ENCODE data around the gene CCDC116.

Gene CCDC116

DNA sequence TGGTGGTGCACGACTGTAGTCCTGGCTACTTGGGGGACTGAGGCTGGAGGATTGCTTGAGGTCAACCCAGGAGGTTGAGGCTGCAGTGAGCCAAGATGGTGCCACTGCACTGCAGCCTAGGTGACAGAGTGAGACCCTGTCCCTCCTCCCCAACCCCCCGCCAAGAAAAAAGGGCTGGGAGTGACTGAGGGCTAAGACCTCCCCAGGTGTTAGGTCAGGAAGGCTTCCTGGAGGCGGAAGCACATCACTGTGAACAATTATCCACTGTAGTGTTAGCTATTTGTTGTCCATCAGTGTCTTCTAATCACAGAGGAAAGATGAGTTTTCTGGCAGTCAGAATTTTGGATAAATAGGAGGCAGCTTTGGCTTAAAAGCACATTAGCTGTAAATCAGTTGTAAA, 11.5 kb upstream of the CCDC116 start:
- no peak overlapping the region for H2BK12ac ChIP-seq (ENCODE audit: low read length)
- no peak overlapping the region for H2AK5ac ChIP-seq (ENCODE audit: low read depth, low read length)
- WGBS, 2 donors (ENCODE audit: extremely low coverage in 2 of 2, insufficient read length in 2 of 2, insufficient replicate concordance in 1 of 2): no CpG with 5 or more reads among the region's 3 CpGs
- no peak overlapping the region for H3K4me2 ChIP-seq (ENCODE audit: insufficient read depth, low read length, poor library complexity, severe bottlenecking)
- H3K36me3 ChIP-seq (replicated peaks in 1 of 2; ENCODE audit: control insufficient read depth in 2 of 2, insufficient read depth in 2 of 2, low read length in 2 of 2): peaks cover 16 to 69% of the 10 kb centered on the region in 2 donors
- H3K23ac ChIP-seq (ENCODE audit: low read depth, low read length, poor library complexity): no peak overlapping the region
- H2BK15ac ChIP-seq (ENCODE audit: low read length): no peak overlapping the region
- H3K4me1 ChIP-seq (ENCODE audit: control insufficient read depth in 2 of 2, insufficient read depth in 1 of 2, low read depth in 1 of 2, low read length in 2 of 2): peaks cover 2 to 5% of the 10 kb centered on the region in 2 donors
- no peak for DNase-seq (ENCODE audit: low spot score)
- H3K79me1 ChIP-seq (ENCODE audit: low read depth, low read length): peaks cover 6% of the 10 kb centered on the region
- no peak overlapping the region for H3K14ac ChIP-seq (ENCODE audit: low read length)
- H3K4me3 ChIP-seq (ENCODE audit: low read length in 2 of 2): no peak overlapping the region
- no peak overlapping the region for H2AFZ ChIP-seq (ENCODE audit: low read length)
- H2BK5ac ChIP-seq (ENCODE audit: low read length): no peak overlapping the region
- H2BK120ac ChIP-seq (ENCODE audit: low read depth, low read length): no peak overlapping the region
- no peak overlapping the region for H3K18ac ChIP-seq (ENCODE audit: low read length)
- H3K9me3 ChIP-seq (replicated peaks in 1 of 2; ENCODE audit: control insufficient read depth in 2 of 2, insufficient read depth in 1 of 2, low read depth in 1 of 2, low read length in 2 of 2): no peaks in the 10 kb centered on the region
- no peaks in the 10 kb centered on the region for H3K27me3 ChIP-seq (ENCODE audit: control insufficient read depth in 3 of 3, insufficient read depth in 3 of 3, low read depth in 1 of 3, low read length in 3 of 3)
- H3K4ac ChIP-seq (ENCODE audit: low read length): no peak overlapping the region
- H3K9ac ChIP-seq (ENCODE audit: low read depth, low read length, poor library complexity): peak overlapping the region; percentile 61
- H4K91ac ChIP-seq (ENCODE audit: low read depth, low read length, poor library complexity): no peak overlapping the region
- H3K27ac ChIP-seq (replicated peaks; ENCODE audit: low read length): no peak overlapping the region
- no peak overlapping the region for H4K8ac ChIP-seq (ENCODE audit: low read depth, low read length)

DNA sequence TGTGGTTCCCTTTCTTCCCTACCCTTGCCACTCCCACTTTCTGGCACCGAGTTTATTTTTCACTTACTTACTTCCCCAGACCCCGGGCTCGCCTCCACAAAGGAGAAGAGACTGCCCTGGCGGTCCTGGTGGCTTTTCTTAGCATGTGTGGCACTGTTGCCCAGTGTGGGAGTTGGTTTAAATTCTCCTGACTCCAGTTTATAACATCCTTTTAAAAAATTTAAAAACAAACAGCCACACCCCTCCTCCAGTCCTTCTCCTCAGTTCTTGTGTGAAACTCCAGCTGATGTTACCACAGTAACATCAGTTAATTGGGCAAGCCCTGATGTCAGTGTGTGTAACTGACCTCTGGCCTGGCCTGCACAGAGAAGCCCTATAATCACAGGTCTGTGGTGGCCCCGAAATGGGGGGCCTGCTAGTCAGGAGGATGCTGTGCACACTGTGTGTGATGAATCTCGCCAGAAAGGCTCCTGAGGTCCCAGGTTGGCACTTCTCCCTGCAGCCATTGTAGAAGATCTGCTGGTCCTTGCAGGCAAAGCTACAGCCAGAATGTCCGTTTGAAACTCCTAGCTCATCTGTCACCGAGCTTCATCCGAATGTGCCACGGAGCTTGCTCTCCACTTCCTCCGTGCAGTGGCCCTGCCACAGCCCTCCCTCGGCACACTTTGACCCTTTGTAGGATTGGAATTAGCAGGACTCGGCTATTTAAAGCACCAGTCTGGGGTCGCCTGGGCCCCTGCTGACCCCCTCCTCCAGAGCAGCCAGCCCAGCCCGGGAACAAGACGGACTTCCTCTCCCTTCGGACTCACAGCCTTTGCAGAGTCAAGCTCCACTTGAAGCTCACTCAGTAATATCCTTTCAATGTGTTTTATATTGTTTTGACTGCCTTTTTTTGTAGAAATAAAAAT, 10.3 kb upstream of the CCDC116 start:
- peaks cover 2 to 5% of the 10 kb centered on the region in 2 donors for H3K4me1 ChIP-seq (ENCODE audit: control insufficient read depth in 2 of 2, insufficient read depth in 1 of 2, low read depth in 1 of 2, low read length in 2 of 2)
- H2BK120ac ChIP-seq (ENCODE audit: low read depth, low read length): no peak overlapping the region
- H3K4ac ChIP-seq (ENCODE audit: low read length): no peak overlapping the region
- H3K9ac ChIP-seq (ENCODE audit: low read depth, low read length, poor library complexity): no peak overlapping the region
- H3K79me1 ChIP-seq (ENCODE audit: low read depth, low read length): peaks cover 6% of the 10 kb centered on the region
- no peak for DNase-seq (ENCODE audit: low spot score)
- H2AFZ ChIP-seq (ENCODE audit: low read length): no peak overlapping the region
- H2BK15ac ChIP-seq (ENCODE audit: low read length): no peak overlapping the region
- H3K9me3 ChIP-seq (replicated peaks in 1 of 2; ENCODE audit: control insufficient read depth in 2 of 2, insufficient read depth in 1 of 2, low read depth in 1 of 2, low read length in 2 of 2): no peaks in the 10 kb centered on the region
- H3K27me3 ChIP-seq (ENCODE audit: control insufficient read depth in 3 of 3, insufficient read depth in 3 of 3, low read depth in 1 of 3, low read length in 3 of 3): no peaks in the 10 kb centered on the region
- peak overlapping the region; percentile 49 for H3K23ac ChIP-seq (ENCODE audit: low read depth, low read length, poor library complexity)
- H2AK5ac ChIP-seq (ENCODE audit: low read depth, low read length): no peak overlapping the region
- no peak overlapping the region for H3K4me3 ChIP-seq (ENCODE audit: low read length in 2 of 2)
- no peak overlapping the region for H3K4me2 ChIP-seq (ENCODE audit: insufficient read depth, low read length, poor library complexity, severe bottlenecking)
- no peak overlapping the region for H2BK12ac ChIP-seq (ENCODE audit: low read length)
- H3K14ac ChIP-seq (ENCODE audit: low read length): no peak overlapping the region
- H4K8ac ChIP-seq (ENCODE audit: low read depth, low read length): no peak overlapping the region
- no peak overlapping the region for H2BK5ac ChIP-seq (ENCODE audit: low read length)
- no peak overlapping the region for H3K18ac ChIP-seq (ENCODE audit: low read length)
- WGBS, 2 donors (ENCODE audit: extremely low coverage in 2 of 2, insufficient read length in 2 of 2, insufficient replicate concordance in 1 of 2): no CpG with 5 or more reads among the region's 17 CpGs
- H4K91ac ChIP-seq (ENCODE audit: low read depth, low read length, poor library complexity): no peak overlapping the region
- peaks cover 19 to 73% of the 10 kb centered on the region in 2 donors for H3K36me3 ChIP-seq (replicated peaks in 1 of 2; ENCODE audit: control insufficient read depth in 2 of 2, insufficient read depth in 2 of 2, low read length in 2 of 2)
- H3K27ac ChIP-seq (replicated peaks; ENCODE audit: low read length): no peak overlapping the region

DNA sequence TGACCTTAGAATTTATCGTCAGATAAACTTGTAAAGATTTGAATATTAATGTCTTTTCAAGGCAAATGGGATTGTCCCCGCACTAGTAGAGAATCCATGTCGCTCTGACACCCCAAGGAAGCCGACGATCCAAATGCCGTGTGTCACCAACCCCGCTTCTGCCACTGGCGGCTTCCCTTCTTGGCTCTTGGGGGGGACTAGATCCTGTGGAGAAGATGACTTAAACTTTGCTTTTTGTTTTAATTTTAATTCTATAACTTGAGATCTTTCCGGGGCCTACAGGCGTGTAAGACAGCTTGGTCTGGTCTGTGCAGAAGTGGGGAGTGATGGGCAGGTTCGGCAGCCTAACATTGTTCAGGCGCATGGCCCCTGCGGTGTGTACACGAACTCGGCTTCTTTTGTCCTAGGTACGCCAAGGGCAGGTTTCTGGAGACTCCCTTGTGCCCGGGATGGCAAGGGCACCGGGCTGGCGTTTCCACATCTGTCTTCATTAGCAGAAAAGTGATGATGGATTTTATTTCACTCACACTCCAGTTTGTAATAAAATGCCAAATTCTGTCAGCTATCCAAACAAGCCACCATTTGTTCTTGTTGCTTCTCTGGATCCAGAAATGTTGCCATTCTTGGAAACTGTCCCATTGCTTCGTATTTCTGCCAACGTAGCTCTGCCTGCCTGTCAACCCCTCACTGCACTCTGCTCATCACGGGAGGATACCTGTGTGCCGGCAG, 9.5 kb upstream of the CCDC116 start:
- Histone ChIP-seq H3K4me2 (ENCODE audit: insufficient read depth, low read length, poor library complexity, severe bottlenecking) (no peak overlapping the region), H3K23ac (ENCODE audit: low read depth, low read length, poor library complexity) (peak overlapping the region; percentile 68), H3K4me3 (ENCODE audit: low read length in 2 of 2) (no peak overlapping the region), H4K8ac (ENCODE audit: low read depth, low read length) (no peak overlapping the region), H2AK5ac (ENCODE audit: low read depth, low read length) (no peak overlapping the region), H3K27ac (replicated peaks; ENCODE audit: low read length) (no peak overlapping the region), H3K18ac (ENCODE audit: low read length) (no peak overlapping the region), H2BK120ac (ENCODE audit: low read depth, low read length) (no peak overlapping the region), H2AFZ (ENCODE audit: low read length) (no peak overlapping the region), H3K4me1 (ENCODE audit: control insufficient read depth in 2 of 2, insufficient read depth in 1 of 2, low read depth in 1 of 2, low read length in 2 of 2) (peaks cover 3 to 5% of the 10 kb centered on the region in 2 donors), H4K91ac (ENCODE audit: low read depth, low read length, poor library complexity) (no peak overlapping the region), H3K9me3 (replicated peaks in 1 of 2; ENCODE audit: control insufficient read depth in 2 of 2, insufficient read depth in 1 of 2, low read depth in 1 of 2, low read length in 2 of 2) (peaks cover 0 to 1% of the 10 kb centered on the region in 2 donors), H2BK15ac (ENCODE audit: low read length) (no peak overlapping the region), H3K79me1 (ENCODE audit: low read depth, low read length) (peaks cover 7% of the 10 kb centered on the region), H3K9ac (ENCODE audit: low read depth, low read length, poor library complexity) (no peak overlapping the region), H2BK5ac (ENCODE audit: low read length) (no peak overlapping the region), H3K36me3 (replicated peaks in 1 of 2; ENCODE audit: control insufficient read depth in 2 of 2, insufficient read depth in 2 of 2, low read length in 2 of 2) (peaks cover 20 to 73% of the 10 kb centered on the region in 2 donors), H2BK12ac (ENCODE audit: low read length) (no peak overlapping the region), H3K27me3 (ENCODE audit: control insufficient read depth in 3 of 3, insufficient read depth in 3 of 3, low read depth in 1 of 3, low read length in 3 of 3) (no peaks in the 10 kb centered on the region), H3K4ac (ENCODE audit: low read length) (no peak overlapping the region), H3K14ac (ENCODE audit: low read length) (no peak overlapping the region)
- WGBS, 2 donors (ENCODE audit: extremely low coverage in 2 of 2, insufficient read length in 2 of 2, insufficient replicate concordance in 1 of 2): no CpG with 5 or more reads among the region's 23 CpGs
- DNase-seq (ENCODE audit: low spot score): no peak

DNA sequence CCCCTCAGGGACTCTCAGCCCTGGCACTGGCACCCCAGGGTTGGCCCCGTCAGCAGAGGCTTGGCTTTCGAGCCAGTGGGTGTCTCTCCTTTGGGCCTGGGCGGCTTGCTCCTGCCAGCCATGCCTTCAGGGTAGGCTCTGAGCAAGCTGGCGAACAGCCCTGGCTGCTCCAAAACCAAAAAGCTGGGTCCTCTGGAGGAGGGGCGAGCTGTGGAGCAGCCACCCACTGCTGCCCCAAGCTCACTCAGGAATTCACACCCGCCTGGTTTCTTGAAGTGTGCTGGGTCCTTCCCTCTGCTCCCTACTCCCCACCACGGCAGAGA, 9.0 kb upstream of the CCDC116 start:
- Histone ChIP-seq H2AK5ac (ENCODE audit: low read depth, low read length) (no peak overlapping the region), H3K14ac (ENCODE audit: low read length) (peak overlapping the region; percentile 6), H3K23ac (ENCODE audit: low read depth, low read length, poor library complexity) (peak overlapping the region; percentile 68), H2AFZ (ENCODE audit: low read length) (no peak overlapping the region), H3K4me3 (ENCODE audit: low read length in 2 of 2) (no peak overlapping the region), H3K4me1 (ENCODE audit: control insufficient read depth in 2 of 2, insufficient read depth in 1 of 2, low read depth in 1 of 2, low read length in 2 of 2) (peaks cover 5 to 6% of the 10 kb centered on the region in 2 donors), H3K9me3 (replicated peaks in 1 of 2; ENCODE audit: control insufficient read depth in 2 of 2, insufficient read depth in 1 of 2, low read depth in 1 of 2, low read length in 2 of 2) (peaks cover 0 to 3% of the 10 kb centered on the region in 2 donors), H3K4ac (ENCODE audit: low read length) (no peak overlapping the region), H2BK12ac (ENCODE audit: low read length) (no peak overlapping the region), H4K91ac (ENCODE audit: low read depth, low read length, poor library complexity) (no peak overlapping the region), H2BK5ac (ENCODE audit: low read length) (no peak overlapping the region), H3K79me1 (ENCODE audit: low read depth, low read length) (peaks cover 11% of the 10 kb centered on the region), H2BK120ac (ENCODE audit: low read depth, low read length) (no peak overlapping the region), H3K18ac (ENCODE audit: low read length) (no peak overlapping the region), H3K27ac (replicated peaks; ENCODE audit: low read length) (no peak overlapping the region), H2BK15ac (ENCODE audit: low read length) (no peak overlapping the region), H4K8ac (ENCODE audit: low read depth, low read length) (no peak overlapping the region), H3K27me3 (ENCODE audit: control insufficient read depth in 3 of 3, insufficient read depth in 3 of 3, low read depth in 1 of 3, low read length in 3 of 3) (no peaks in the 10 kb centered on the region), H3K4me2 (ENCODE audit: insufficient read depth, low read length, poor library complexity, severe bottlenecking) (no peak overlapping the region), H3K9ac (ENCODE audit: low read depth, low read length, poor library complexity) (no peak overlapping the region), H3K36me3 (replicated peaks in 1 of 2; ENCODE audit: control insufficient read depth in 2 of 2, insufficient read depth in 2 of 2, low read length in 2 of 2) (peaks cover 23 to 77% of the 10 kb centered on the region in 2 donors)
- DNase-seq (ENCODE audit: low spot score): no peak
- no CpG with 5 or more reads among the region's 7 CpGs for WGBS, 2 donors (ENCODE audit: extremely low coverage in 2 of 2, insufficient read length in 2 of 2, insufficient replicate concordance in 1 of 2)
